NT2/D1 (cell line): ENCODE results near the gene UBTD2.

Experiments
- SUZ12 ChIP-seq: IDR thresholded peaks from 2 replicates; pipeline ENCODE4 v1.6.1; 2011; ENCODE audit not compliant: insufficient read length, insufficient read depth; ENCODE audit errors: extremely low read depth
- YY1 ChIP-seq: IDR thresholded peaks from 2 replicates; pipeline ENCODE4 v1.6.1; 2011; ENCODE audit not compliant: insufficient read length, insufficient read depth
- ZNF274 ChIP-seq: IDR thresholded peaks from 2 replicates; pipeline ENCODE4 v1.6.1; 2011; ENCODE audit warnings: mild to moderate bottlenecking, low read depth, low read length

DNA sequence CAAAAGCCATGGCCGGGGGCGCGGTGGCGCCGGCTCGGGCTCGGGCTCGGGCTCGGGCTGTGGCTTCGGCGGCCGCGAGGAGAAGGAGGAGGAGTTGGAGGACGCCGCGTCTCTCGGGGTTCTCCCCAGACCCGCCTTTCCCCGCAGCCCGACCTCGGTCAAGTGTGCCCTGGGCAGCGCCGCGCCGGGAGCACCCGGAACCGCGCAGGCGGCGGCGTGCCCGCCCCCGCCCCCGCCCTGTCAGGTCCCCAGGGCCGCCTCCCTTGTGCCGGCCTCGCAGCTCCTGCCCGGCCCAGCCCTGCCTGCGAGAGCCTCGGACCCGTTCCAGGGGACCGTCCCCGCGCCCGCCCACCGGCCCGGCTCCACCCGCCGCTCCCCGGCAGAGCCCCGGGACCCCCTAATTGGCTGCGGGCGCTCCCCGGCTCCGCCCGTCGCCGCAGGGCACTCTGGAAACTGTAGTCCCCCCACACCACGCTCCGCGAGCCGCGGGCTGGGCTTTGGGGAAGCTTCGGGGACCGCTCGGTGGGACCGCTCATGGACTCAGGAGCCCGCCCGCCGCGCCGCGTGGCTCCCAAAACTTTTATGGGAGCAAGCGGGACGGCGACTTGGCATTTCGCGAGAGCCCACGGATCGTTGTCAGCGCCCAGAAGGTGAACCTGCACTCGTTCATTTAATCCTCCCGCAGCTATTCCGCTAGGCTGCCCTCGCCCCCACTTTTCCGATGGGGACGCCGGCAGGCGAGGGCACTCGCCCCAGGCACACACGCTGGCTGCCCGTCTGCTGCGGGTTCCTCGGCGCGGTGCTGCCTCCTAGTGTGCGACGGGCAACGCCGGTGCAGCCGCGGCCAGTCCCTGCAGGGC, 95.3 kb downstream of the UBTD2 start, which contains the start of gene STK10:
- no peak for TF ChIP-seq YY1
- no peak for TF ChIP-seq ZNF274
- no peak for TF ChIP-seq SUZ12
